Measurements from ENCODE around the gene MPG.
"Not testable (repeated sequence)": the region's sequence is repeated elsewhere in the genome, so short reads cannot be mapped to it uniquely, and the experiment has no call there.

The MPG gene

GRCh38 chr16:42069-42457, 36.0 kb upstream of the MPG start:
- CTCF ChIA-PET: interaction anchor here (0.9 kb wide), 1 partner anchor 24 kb away, joined by 3 read pairs; no protein-coding TSS in a partner anchor
- no peak for TF ChIP-seq CTCF (conservative IDR thresholded peaks at IDR 0.05; ENCODE audit: low read depth)
- POLR2A ChIA-PET (ENCODE audit: low non-redundant PET): no interaction called here
- no peak overlapping the region for H3K27ac ChIP-seq
- no peak for DNase-seq (ENCODE audit: low spot score)

DNA sequence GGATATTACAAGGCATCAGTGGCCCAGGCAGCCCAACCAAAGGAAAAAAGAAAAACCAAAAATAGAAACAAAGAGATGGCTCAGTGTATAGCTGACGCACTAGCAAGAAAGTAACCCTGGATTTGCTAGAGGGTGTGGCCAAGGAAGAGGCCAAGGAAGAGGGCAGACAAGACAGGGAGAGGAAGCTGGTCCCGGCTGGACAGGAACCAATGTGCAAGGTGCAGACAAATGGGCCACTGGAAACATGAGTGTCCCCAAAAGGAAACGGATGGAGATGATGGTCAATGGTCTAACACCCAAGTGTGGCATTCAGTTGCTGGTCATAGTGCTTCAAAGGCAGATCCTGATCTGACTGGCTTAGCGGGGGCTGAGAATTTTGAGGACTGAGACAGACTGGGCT, 35.3 kb upstream of the MPG start:
- POLR2A ChIA-PET (ENCODE audit: low non-redundant PET): no interaction called here
- no peak for DNase-seq (ENCODE audit: low spot score)
- CTCF ChIA-PET: no interaction called here
- no peak for TF ChIP-seq CTCF (conservative IDR thresholded peaks at IDR 0.05; ENCODE audit: low read depth)
- H3K27ac ChIP-seq: no peak overlapping the region

DNA sequence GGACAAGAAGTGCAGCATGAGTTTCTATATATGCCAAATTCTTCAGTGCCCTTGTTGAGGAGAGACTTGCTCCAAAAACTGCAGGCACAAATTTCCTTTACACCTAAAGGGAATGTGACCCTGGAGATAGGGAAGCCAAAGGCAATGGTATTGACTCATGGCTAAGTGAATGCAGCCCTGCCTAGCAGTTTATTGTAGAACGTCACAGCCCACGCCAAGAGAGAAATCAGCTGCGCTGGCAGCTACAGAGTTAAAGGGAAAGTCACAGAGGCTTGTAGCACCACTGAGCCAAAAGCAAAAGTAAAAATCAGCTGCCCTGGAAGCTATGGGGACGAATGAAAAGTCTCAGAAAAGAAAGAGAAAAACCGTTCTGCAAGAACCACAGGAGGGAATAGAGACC, 34.7 kb upstream of the MPG start:
- DNase-seq (ENCODE audit: low spot score): no peak
- POLR2A ChIA-PET (ENCODE audit: low non-redundant PET): no interaction called here
- no peak overlapping the region for H3K27ac ChIP-seq
- no peak for TF ChIP-seq CTCF (conservative IDR thresholded peaks at IDR 0.05; ENCODE audit: low read depth)
- CTCF ChIA-PET: no interaction called here

DNA sequence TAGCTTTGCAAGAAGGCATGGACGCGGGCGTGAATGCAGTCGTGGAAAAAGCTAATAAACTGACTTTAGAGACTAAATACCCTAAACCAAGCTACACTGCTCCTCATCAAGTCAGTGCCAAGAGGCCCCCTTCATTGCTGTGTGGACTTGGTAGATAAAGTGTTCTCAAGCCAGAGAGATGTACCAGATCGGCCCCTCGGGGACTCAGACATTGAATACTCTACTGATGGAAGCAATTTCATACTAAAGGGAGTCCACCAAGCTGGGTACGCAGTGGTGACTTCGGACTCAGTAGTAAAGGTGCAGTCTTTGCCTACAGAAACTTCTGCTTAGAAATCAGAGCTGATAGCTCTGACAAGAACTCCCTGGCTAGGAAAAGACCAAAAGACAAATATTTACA, 33.4 kb upstream of the MPG start:
- no peak overlapping the region for H3K27ac ChIP-seq
- no peak for DNase-seq (ENCODE audit: low spot score)
- ChIA-PET CTCF (interaction anchor here (0.7 kb wide), 1 partner anchor 450 kb away, joined by 3 read pairs; no protein-coding TSS in a partner anchor), POLR2A (ENCODE audit: low non-redundant PET) (interaction anchor here (0.6 kb wide), 1 partner anchor 16 kb away, joined by 3 read pairs; no protein-coding TSS in a partner anchor)
- no peak for TF ChIP-seq CTCF (conservative IDR thresholded peaks at IDR 0.05; ENCODE audit: low read depth)

DNA sequence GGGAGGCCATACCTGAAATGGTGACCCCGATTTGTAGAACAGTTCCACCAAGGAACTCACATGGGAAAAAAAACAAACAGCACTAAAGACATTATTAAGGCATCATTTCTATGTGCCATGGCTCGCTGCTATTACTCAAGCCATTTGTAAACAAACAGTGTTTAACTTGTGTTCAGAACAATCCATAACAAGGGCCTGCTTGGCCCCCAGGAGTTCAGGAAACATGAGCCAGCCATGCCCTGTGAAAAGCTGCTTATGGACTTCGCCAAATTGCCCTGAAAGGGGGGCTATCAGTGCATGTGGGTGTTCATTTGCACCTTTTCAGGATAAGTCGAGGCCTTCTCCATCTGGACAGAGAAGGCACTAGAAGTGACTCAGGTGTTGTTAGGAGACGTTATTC, 32.6 kb upstream of the MPG start:
- TF ChIP-seq CTCF (conservative IDR thresholded peaks at IDR 0.05; ENCODE audit: low read depth): no peak
- CTCF ChIA-PET: interaction anchor here (0.6 to 0.7 kb wide), 2 partner anchors 190 to 450 kb away, joined by 3 to 5 read pairs; no protein-coding TSS in a partner anchor
- no peak overlapping the region for H3K27ac ChIP-seq
- POLR2A ChIA-PET (ENCODE audit: low non-redundant PET): no interaction called here
- no peak for DNase-seq (ENCODE audit: low spot score)

DNA sequence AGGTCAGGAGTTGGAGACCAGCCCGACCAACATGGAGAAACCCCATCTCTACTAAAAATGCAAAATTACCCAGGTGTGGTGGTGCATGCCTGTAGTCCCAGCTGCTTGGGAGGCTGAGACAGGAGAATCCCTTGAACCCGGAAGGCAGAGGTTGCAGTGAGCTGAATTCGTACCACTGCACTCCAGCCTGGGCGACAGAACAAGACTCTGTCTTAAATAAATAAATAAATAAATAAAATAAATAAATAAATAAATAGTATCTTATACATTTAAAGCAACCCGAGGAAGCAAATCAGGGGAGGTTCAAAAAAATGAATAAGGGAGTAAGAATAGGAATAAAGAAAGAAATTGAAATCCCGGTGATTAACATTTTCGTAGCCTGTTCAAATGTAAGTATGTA, 31.5 kb upstream of the MPG start:
- POLR2A ChIA-PET (ENCODE audit: low non-redundant PET); DNase-seq (ENCODE audit: low spot score); CTCF ChIA-PET; H3K27ac ChIP-seq: not testable (repeated sequence)

DNA sequence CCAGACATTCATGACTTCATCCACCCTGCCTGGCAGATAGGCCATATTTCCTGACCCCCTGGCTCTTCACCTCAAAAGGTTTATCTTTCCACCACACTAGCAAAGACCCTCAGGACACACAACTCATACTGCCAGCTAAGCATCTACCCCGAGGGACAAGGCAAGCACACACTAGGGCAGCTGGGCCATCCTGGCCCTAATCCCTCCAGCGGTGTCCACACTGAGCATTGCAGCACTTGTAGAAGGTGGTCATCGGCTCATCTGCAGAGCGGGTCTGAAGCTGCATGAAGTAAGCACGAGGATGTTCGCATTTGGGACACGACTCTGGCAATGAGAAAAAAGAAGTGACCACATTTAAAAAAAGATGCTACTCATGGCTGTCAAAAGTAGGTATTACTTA, 30.8 kb upstream of the MPG start:
- no peak overlapping the region for H3K27ac ChIP-seq
- CTCF ChIA-PET: no interaction called here
- DNase-seq (ENCODE audit: low spot score): no peak
- no peak for TF ChIP-seq CTCF (conservative IDR thresholded peaks at IDR 0.05; ENCODE audit: low read depth)
- POLR2A ChIA-PET (ENCODE audit: low non-redundant PET): no interaction called here

Data from RWPE1 (cell line).